Duodenal mucosa (tissue), 2 donors: Measurements from ENCODE around the gene RAB12.
A peak's percentile ranks its signal among the peaks of the same experiment; 100 is the strongest.

ENCODE experiments used
- H3K27ac ChIP-seq: one replicate; pipeline ENCODE4 v1.7.0; 2013; ENCODE audit warnings: low read depth, low read length
- H3K27me3 ChIP-seq, 2 donors: one replicate each; pipeline ENCODE4 v1.7.0; 2013; ENCODE audit warnings: low read length in 2 of 2, control low read depth in 1 of 2; ENCODE audit not compliant: insufficient read depth in 2 of 2, control insufficient read depth in 1 of 2
- H3K36me3 ChIP-seq, 2 donors: one replicate each; pipeline ENCODE4 v1.7.0; 2013; ENCODE audit warnings: low read length in 2 of 2, control low read depth in 1 of 2; ENCODE audit not compliant: insufficient read depth in 2 of 2, control insufficient read depth in 1 of 2
- H3K4me1 ChIP-seq, 2 donors: one replicate each; pipeline ENCODE4 v1.7.0; 2013; ENCODE audit warnings: low read length in 2 of 2, control low read depth in 1 of 2; ENCODE audit not compliant: insufficient read depth in 2 of 2, control insufficient read depth in 1 of 2
- H3K4me3 ChIP-seq, 2 donors: one replicate each; pipeline ENCODE4 v1.7.0; 2013; ENCODE audit warnings: low read length in 2 of 2, low read depth in 1 of 2
- H3K9ac ChIP-seq, 2 donors: one replicate each; pipeline ENCODE4 v1.7.0; 2013; ENCODE audit warnings: low read length in 2 of 2, low read depth in 1 of 2
- H3K9me3 ChIP-seq, 2 donors: one replicate each; pipeline ENCODE4 v1.7.0; 2013; ENCODE audit warnings: low read length in 2 of 2, control low read depth in 1 of 2; ENCODE audit not compliant: control insufficient read depth in 1 of 2

Gene RAB12

GRCh38 chr18:8595445-8595844, 13.8 kb upstream of the RAB12 start:
- Histone ChIP-seq H3K27ac (no peak overlapping the region), H3K4me1 (no peaks in the 10 kb centered on the region), H3K36me3 (no peaks in the 10 kb centered on the region), H3K9ac (no peak overlapping the region), H3K9me3 (no peaks in the 10 kb centered on the region), H3K4me3 (no peak overlapping the region), H3K27me3 (no peaks in the 10 kb centered on the region)

GRCh38 chr18:8601277-8602032, 7.8 kb upstream of the RAB12 start:
- peaks cover 0 to 4% of the 10 kb centered on the region in 2 donors for H3K27me3 ChIP-seq
- H3K36me3 ChIP-seq, result no peaks in the 10 kb centered on the region
- H3K9me3 ChIP-seq, result no peaks in the 10 kb centered on the region
- no peak overlapping the region for H3K9ac ChIP-seq
- H3K4me1 ChIP-seq, result no peaks in the 10 kb centered on the region
- H3K27ac ChIP-seq, result no peak overlapping the region
- no peak overlapping the region for H3K4me3 ChIP-seq

- H3K9me3 ChIP-seq, result no peaks in the 10 kb centered on the region
- no peaks in the 10 kb centered on the region for H3K36me3 ChIP-seq
- H3K27ac ChIP-seq, result no peak overlapping the region
- no peak overlapping the region for H3K4me3 ChIP-seq
- no peak overlapping the region for H3K9ac ChIP-seq
- no peaks in the 10 kb centered on the region for H3K4me1 ChIP-seq
- peaks cover 0 to 4% of the 10 kb centered on the region in 2 donors for H3K27me3 ChIP-seq
Measured at GRCh38 chr18:8602040-8602439, 7.2 kb upstream of the RAB12 start.

GRCh38 chr18:8602557-8602956, 6.7 kb upstream of the RAB12 start:
- Histone ChIP-seq H3K36me3 (no peaks in the 10 kb centered on the region), H3K4me3 (no peak overlapping the region), H3K4me1 (no peaks in the 10 kb centered on the region), H3K27ac (no peak overlapping the region), H3K27me3 (peaks cover 0 to 4% of the 10 kb centered on the region in 2 donors), H3K9me3 (no peaks in the 10 kb centered on the region), H3K9ac (no peak overlapping the region)

- Histone ChIP-seq H3K27me3 (peaks cover 0 to 10% of the 10 kb centered on the region in 2 donors), H3K4me3 (peak overlapping the region in 1 of 2 donors; percentile 58), H3K36me3 (no peaks in the 10 kb centered on the region), H3K9ac (no peak overlapping the region), H3K27ac (no peak overlapping the region), H3K9me3 (no peaks in the 10 kb centered on the region), H3K4me1 (peaks cover 0 to 7% of the 10 kb centered on the region in 2 donors)
Measured at GRCh38 chr18:8603663-8604520, 5.3 kb upstream of the RAB12 start.

GRCh38 chr18:8605974-8606373, 3.3 kb upstream of the RAB12 start:
- no peak overlapping the region for H3K27ac ChIP-seq
- peaks cover 0 to 10% of the 10 kb centered on the region in 2 donors for H3K27me3 ChIP-seq
- no peaks in the 10 kb centered on the region for H3K36me3 ChIP-seq
- no peak overlapping the region for H3K9ac ChIP-seq
- peaks cover 4 to 15% of the 10 kb centered on the region in 2 donors for H3K4me1 ChIP-seq
- no peaks in the 10 kb centered on the region for H3K9me3 ChIP-seq
- no peak overlapping the region for H3K4me3 ChIP-seq

GRCh38 chr18:8607776-8608742, 1.2 kb upstream of the RAB12 start:
- Histone ChIP-seq H3K4me1 (peaks cover 18 to 32% of the 10 kb centered on the region in 2 donors), H3K36me3 (peaks cover 0 to 6% of the 10 kb centered on the region in 2 donors), H3K27me3 (peaks cover 0 to 6% of the 10 kb centered on the region in 2 donors), H3K27ac (peak overlapping the region; percentile 51), H3K4me3 (peak overlapping the region; percentile 67 to 71), H3K9ac (peak overlapping the region; percentile 47 to 57), H3K9me3 (no peaks in the 10 kb centered on the region)

- H3K27ac ChIP-seq, result peak overlapping the region; percentile 44
- H3K4me1 ChIP-seq, result peaks cover 20 to 34% of the 10 kb centered on the region in 2 donors
- peak overlapping the region; percentile 71 to 82 for H3K9ac ChIP-seq
- H3K27me3 ChIP-seq, result peaks cover 0 to 6% of the 10 kb centered on the region in 2 donors
- peaks cover 0 to 8% of the 10 kb centered on the region in 2 donors for H3K36me3 ChIP-seq
- peak overlapping the region; percentile 69 to 78 for H3K4me3 ChIP-seq
- H3K9me3 ChIP-seq, result no peaks in the 10 kb centered on the region
Measured at GRCh38 chr18:8609659-8610458, 622 bp downstream of the RAB12 start.

GRCh38 chr18:8610459-8610851, 1.2 kb downstream of the RAB12 start:
- peak overlapping the region; percentile 69 to 78 for H3K4me3 ChIP-seq
- H3K36me3 ChIP-seq, result peaks cover 0 to 11% of the 10 kb centered on the region in 2 donors
- no peaks in the 10 kb centered on the region for H3K9me3 ChIP-seq
- peaks cover 0 to 6% of the 10 kb centered on the region in 2 donors for H3K27me3 ChIP-seq
- H3K27ac ChIP-seq, result peak overlapping the region; percentile 44
- H3K9ac ChIP-seq, result peak overlapping the region; percentile 71 to 82
- H3K4me1 ChIP-seq, result peaks cover 24 to 38% of the 10 kb centered on the region in 2 donors
